GM23338 (cell line): Measurements from ENCODE around the gene SAMD8.

ENCODE experiments used
- CTCF ChIP-seq, 2 experiments: fragments of 200-600 bp in 1 of 2; sonication (generic) in 1 of 2; conservative IDR thresholded peaks; 2 replicates each; pipeline versions ENCODE4 v1.5.1 to v1.6.1; 2016 to 2017; ENCODE audit warnings: antibody characterized with exemption in 2 of 2, low read depth in 2 of 2, mild to moderate bottlenecking in 2 of 2, moderate library complexity in 1 of 2
- EZH2 ChIP-seq: fragments of 200-600 bp; sonication (generic); IDR thresholded peaks from one replicate; pipeline ENCODE4 v1.8.0; 2017; ENCODE audit warnings: antibody characterized with exemption, mild to moderate bottlenecking, low read depth; ENCODE audit not compliant: unreplicated experiment
- EZH2phosphoT487 ChIP-seq: fragments of 200-600 bp; sonication (generic); IDR thresholded peaks from one replicate; pipeline ENCODE4 v1.8.1; 2018; ENCODE audit warnings: antibody characterized with exemption; ENCODE audit not compliant: unreplicated experiment
- NANOG ChIP-seq: IDR thresholded peaks from 2 replicates; pipeline ENCODE4 v1.6.1; 2016; ENCODE audit warnings: antibody characterized with exemption, borderline replicate concordance
- POLR2AphosphoS5 ChIP-seq: IDR thresholded peaks from 2 replicates; pipeline ENCODE4 v1.6.1; 2016; ENCODE audit warnings: antibody characterized with exemption, low read depth
- REST ChIP-seq: IDR thresholded peaks from one replicate; pipeline ENCODE4 v1.6.1; 2018; ENCODE audit warnings: antibody characterized with exemption; ENCODE audit not compliant: unreplicated experiment
- STAT1 ChIP-seq: IDR thresholded peaks from one replicate; pipeline ENCODE4 v1.6.1; 2016; ENCODE audit warnings: antibody characterized with exemption; ENCODE audit not compliant: unreplicated experiment
- ZNF462 ChIP-seq: fragments of 250-450 bp; sonication (Bioruptor Pico); IDR thresholded peaks from 2 replicates; pipeline ENCODE4 v1.5.0; 2020; ENCODE audit warnings: mild to moderate bottlenecking, moderate library complexity

- no peak for TF ChIP-seq CTCF (conservative IDR thresholded peaks at IDR 0.05; ENCODE audit: low read depth in 2 of 2)
- TF ChIP-seq ZNF462 (CRISPR knock-in tag): no peak
- no peak for TF ChIP-seq EZH2phosphoT487
- no peak for TF ChIP-seq STAT1
- TF ChIP-seq NANOG: no peak
- TF ChIP-seq EZH2: no peak
- TF ChIP-seq POLR2AphosphoS5: no peak
- TF ChIP-seq REST: no peak
Measured at GRCh38 chr10:75189266-75190096, 78.0 kb downstream of the SAMD8 start.
